ENCODE data around the gene TM7SF2.

The TM7SF2 gene

DNA sequence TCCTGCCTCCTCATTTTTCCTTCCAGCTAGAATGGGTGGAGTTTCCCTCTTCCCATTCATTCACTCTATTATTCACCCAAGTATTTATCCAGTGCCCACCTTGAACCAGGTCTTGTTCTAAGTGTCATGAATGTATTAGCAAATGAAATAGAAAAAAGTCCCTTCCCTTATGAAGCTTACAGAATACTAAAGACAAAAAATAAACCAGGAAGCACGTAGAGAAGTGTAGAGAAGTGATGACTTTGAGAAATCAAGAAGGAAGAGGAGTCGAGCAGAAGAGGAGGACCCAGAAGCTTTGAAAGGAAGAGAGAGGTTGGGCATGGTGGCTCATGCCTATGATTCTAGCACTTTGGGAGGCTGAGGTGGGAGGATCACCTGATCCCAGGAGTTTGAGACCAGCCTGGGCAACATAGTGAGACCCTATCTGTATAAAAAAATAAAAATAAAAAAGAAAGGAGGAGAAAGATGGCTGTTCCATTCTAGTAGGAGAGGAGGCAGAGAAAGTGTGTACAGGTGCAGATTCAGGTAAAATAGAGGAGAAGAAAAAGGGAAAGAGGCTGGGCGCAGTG is 39.7 kb downstream of the TM7SF2 start:
- Histone ChIP-seq H3K27me3 (replicated peaks) (no peaks in the 10 kb centered on the region), H3K36me3 (replicated peaks) (no peaks in the 10 kb centered on the region), H3K27ac (no peak overlapping the region), H3K4me3 (ENCODE audit: low read depth, low read length) (no peak overlapping the region)
- in situ Hi-C loops (cut with HindIII; ENCODE audit: low pct_ligation_motif_present, low sequenced_read_pairs) = no loop called here
- TF ChIP-seq, protein P1, sequence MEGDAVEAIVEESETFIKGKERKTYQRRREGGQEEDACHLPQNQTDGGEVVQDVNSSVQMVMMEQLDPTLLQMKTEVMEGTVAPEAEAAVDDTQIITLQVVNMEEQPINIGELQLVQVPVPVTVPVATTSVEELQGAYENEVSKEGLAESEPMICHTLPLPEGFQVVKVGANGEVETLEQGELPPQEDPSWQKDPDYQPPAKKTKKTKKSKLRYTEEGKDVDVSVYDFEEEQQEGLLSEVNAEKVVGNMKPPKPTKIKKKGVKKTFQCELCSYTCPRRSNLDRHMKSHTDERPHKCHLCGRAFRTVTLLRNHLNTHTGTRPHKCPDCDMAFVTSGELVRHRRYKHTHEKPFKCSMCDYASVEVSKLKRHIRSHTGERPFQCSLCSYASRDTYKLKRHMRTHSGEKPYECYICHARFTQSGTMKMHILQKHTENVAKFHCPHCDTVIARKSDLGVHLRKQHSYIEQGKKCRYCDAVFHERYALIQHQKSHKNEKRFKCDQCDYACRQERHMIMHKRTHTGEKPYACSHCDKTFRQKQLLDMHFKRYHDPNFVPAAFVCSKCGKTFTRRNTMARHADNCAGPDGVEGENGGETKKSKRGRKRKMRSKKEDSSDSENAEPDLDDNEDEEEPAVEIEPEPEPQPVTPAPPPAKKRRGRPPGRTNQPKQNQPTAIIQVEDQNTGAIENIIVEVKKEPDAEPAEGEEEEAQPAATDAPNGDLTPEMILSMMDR (IDR thresholded peaks at IDR 0.05; ENCODE audit: low read depth, low read length, missing control alignments) = no peak
- no peak for DNase-seq

DNA sequence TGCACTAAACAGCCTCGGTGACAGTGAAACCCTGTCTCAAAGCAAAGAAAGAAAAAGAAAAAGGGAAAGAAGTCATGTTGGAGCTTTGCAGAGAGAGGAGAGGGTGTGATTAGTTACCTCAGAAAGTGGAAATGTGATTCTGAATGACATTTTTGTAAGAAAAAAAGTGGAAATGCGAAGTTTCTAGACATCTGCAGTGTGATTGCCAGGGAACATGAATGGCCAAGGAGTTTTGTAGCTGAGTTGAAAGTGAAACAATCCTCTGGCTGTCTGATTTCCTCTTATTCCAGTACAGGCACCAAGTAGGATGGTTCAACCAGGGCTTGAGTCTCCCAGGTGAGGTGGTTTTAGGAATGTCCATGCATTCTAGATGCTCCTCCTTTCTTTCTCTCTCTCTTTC is 40.5 kb downstream of the TM7SF2 start:
- no peak for DNase-seq
- Histone ChIP-seq H3K4me3 (ENCODE audit: low read depth, low read length) (no peak overlapping the region), H3K27ac (no peak overlapping the region), H3K27me3 (replicated peaks) (no peaks in the 10 kb centered on the region), H3K36me3 (replicated peaks) (no peaks in the 10 kb centered on the region)
- in situ Hi-C loops (cut with HindIII; ENCODE audit: low pct_ligation_motif_present, low sequenced_read_pairs) = no loop called here
- TF ChIP-seq, protein P1 (IDR thresholded peaks at IDR 0.05; ENCODE audit: low read depth, low read length, missing control alignments) = no peak

DNA sequence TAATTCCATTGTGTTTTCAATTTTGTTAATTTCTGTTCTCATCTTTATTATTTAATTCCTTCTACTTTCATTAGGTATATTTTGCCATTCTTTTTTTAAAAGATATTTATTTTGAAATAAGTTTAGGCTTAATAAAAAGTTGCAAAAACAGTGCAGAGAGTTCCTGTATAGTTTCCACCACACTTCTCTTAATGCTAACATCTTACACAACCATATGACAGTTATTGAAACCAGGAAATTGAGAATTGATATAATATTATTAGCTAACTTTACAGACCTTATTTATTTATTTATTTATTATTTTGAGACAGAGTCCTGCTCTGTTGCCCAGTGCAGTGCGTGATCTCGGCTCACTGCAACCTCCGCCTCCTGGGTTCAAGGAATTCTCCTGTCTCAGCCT is 44.6 kb downstream of the TM7SF2 start:
- TF ChIP-seq, protein P1 (IDR thresholded peaks at IDR 0.05; ENCODE audit: low read depth, low read length, missing control alignments) = no peak
- no peaks in the 10 kb centered on the region for H3K36me3 ChIP-seq (replicated peaks)
- no peak for DNase-seq
- no peak overlapping the region for H3K4me3 ChIP-seq (ENCODE audit: low read depth, low read length)
- H3K27ac ChIP-seq = no peak overlapping the region
- no peaks in the 10 kb centered on the region for H3K27me3 ChIP-seq (replicated peaks)
- in situ Hi-C loops (cut with HindIII; ENCODE audit: low pct_ligation_motif_present, low sequenced_read_pairs) = no loop called here

DNA sequence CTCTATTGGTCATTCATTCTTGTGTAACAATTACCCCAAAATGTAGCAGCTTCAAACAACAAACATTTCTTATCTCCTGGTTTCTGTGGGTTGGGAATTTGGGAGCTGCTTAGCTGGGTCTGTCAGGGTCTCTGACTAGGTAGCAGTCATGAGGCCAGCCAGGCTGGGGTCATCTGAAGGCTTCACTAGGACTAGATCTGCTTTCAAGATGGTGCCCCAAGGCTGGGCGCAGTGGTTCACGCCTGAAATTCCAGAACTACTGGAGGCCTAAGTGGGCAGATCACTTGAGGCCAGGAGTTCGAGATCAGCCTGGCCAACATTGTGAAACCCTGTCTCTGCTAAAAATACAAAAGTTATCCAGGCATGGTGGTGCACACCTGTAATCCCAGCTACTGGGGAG is 45.3 kb downstream of the TM7SF2 start:
- no peaks in the 10 kb centered on the region for H3K36me3 ChIP-seq (replicated peaks)
- no peak overlapping the region for H3K4me3 ChIP-seq (ENCODE audit: low read depth, low read length)
- TF ChIP-seq, protein P1 (IDR thresholded peaks at IDR 0.05; ENCODE audit: low read depth, low read length, missing control alignments) = no peak
- in situ Hi-C loops (cut with HindIII; ENCODE audit: low pct_ligation_motif_present, low sequenced_read_pairs) = no loop called here
- no peaks in the 10 kb centered on the region for H3K27me3 ChIP-seq (replicated peaks)
- no peak overlapping the region for H3K27ac ChIP-seq
- DNase-seq = no peak

DNA sequence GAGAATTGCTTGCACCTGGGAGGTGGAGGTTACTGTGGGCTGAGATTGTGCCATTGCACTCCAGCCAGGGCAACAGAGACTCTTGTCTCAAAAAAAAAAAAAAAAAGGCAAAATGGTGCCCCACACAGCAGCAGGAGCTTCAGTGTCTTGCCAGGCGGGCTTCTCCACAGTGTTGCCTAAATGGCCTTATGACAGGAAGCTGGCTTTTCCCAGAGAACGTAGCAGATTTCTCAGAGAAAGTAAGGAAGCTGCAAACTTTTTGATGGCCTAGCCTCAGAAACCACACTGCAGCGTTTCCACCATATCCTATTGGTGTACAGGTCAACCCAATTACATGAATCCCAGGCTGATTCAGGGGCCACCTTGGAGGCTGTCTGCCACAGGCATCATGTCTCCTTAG is 45.7 kb downstream of the TM7SF2 start:
- H3K36me3 ChIP-seq (replicated peaks) = no peaks in the 10 kb centered on the region
- in situ Hi-C loops (cut with HindIII; ENCODE audit: low pct_ligation_motif_present, low sequenced_read_pairs) = no loop called here
- TF ChIP-seq, protein P1 (IDR thresholded peaks at IDR 0.05; ENCODE audit: low read depth, low read length, missing control alignments) = no peak
- no peaks in the 10 kb centered on the region for H3K27me3 ChIP-seq (replicated peaks)
- H3K27ac ChIP-seq = no peak overlapping the region
- DNase-seq = no peak
- no peak overlapping the region for H3K4me3 ChIP-seq (ENCODE audit: low read depth, low read length)

GRCh38 chr11:65159012-65159411 is 47.3 kb downstream of the TM7SF2 start:
- no peak for DNase-seq
- Histone ChIP-seq H3K36me3 (replicated peaks) (no peaks in the 10 kb centered on the region), H3K4me3 (ENCODE audit: low read depth, low read length) (no peak overlapping the region), H3K27me3 (replicated peaks) (no peaks in the 10 kb centered on the region), H3K27ac (no peak overlapping the region)
- in situ Hi-C loops (cut with HindIII; ENCODE audit: low pct_ligation_motif_present, low sequenced_read_pairs) = no loop called here
- TF ChIP-seq, protein P1 (IDR thresholded peaks at IDR 0.05; ENCODE audit: low read depth, low read length, missing control alignments) = no peak
